ENCODE results near the gene MPO. TPM values are rescaled to one million over a fixed set of nuclear protein-coding genes. Genes with fewer than 3 reads are reported as not detected.

MPO gene, protein sequence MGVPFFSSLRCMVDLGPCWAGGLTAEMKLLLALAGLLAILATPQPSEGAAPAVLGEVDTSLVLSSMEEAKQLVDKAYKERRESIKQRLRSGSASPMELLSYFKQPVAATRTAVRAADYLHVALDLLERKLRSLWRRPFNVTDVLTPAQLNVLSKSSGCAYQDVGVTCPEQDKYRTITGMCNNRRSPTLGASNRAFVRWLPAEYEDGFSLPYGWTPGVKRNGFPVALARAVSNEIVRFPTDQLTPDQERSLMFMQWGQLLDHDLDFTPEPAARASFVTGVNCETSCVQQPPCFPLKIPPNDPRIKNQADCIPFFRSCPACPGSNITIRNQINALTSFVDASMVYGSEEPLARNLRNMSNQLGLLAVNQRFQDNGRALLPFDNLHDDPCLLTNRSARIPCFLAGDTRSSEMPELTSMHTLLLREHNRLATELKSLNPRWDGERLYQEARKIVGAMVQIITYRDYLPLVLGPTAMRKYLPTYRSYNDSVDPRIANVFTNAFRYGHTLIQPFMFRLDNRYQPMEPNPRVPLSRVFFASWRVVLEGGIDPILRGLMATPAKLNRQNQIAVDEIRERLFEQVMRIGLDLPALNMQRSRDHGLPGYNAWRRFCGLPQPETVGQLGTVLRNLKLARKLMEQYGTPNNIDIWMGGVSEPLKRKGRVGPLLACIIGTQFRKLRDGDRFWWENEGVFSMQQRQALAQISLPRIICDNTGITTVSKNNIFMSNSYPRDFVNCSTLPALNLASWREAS
- not detected in 2 replicates for total RNA-seq (2014; rRNA removed; shearing (Covaris generic); ENCODE audit: low replicate concordance)

DNA sequence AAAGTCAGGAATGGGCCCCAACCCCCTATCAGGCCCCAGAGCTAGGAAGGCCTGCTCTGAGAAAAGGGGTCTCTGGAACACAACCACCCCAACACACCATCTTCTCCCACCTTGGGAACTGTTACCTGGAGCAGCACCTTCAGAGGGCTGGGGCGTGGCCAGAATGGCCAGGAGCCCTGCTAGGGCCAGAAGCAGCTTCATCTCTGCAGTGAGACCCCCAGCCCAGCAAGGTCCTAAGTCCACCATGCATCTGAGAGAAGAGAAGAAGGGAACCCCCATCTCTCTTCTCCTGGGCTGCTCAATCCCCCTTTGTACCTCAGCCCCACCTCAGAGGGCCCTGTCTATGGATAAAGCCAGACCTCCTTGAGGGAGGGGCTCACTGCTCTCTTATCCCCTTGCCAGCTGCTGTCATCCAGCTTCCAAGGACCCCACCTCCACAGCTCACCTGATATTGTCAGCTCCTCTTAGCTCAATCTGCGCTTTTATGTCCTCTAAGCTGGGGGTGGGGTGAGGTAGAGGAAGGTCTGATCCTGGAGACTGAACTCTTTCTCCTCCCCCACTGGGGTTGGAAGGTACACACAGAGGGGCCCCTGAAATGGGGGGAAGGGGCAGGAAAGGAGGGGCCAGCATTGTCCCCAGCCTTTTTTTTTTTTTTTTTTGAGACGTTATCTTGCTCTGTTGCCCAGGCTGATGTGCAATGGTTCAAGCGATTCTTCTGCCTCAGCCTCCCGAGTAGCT lies at the start of gene MPO:
Gene MPO, minus strand, starts transcription at position 456 of the 738 bp plus-strand sequence. Its CDS starts 177 bp downstream, at position 279.
- no peaks in the 10 kb centered on the region for H3K9me3 ChIP-seq (ENCODE audit: low read length)
- H3K9ac ChIP-seq (ENCODE audit: low read length) = no peak within 1 kb of the TSS
- no peaks in the 10 kb centered on the region for H3K4me1 ChIP-seq (ENCODE audit: low read length)
- H3K36me3 ChIP-seq (ENCODE audit: insufficient read depth, low read length) = no peaks in the 10 kb centered on the region
- DNase-seq = no peak
- no peak within 1 kb of the TSS for H3K4me2 ChIP-seq (ENCODE audit: low read depth, low read length, poor library complexity, severe bottlenecking)
- H3K79me2 ChIP-seq (ENCODE audit: low read length) = no peaks in the 10 kb centered on the region
- no peak within 1 kb of the TSS for H2AFZ ChIP-seq (ENCODE audit: low read length)
- no peak within 1 kb of the TSS for H3K27ac ChIP-seq (ENCODE audit: low read length)
- no peaks in the 10 kb centered on the region for H4K20me1 ChIP-seq (ENCODE audit: insufficient read depth, low read depth, low read length)
- no peak within 1 kb of the TSS for H3K4me3 ChIP-seq (ENCODE audit: low read length)
- no peaks in the 10 kb centered on the region for H3K9me2 ChIP-seq (replicated peaks; ENCODE audit: insufficient read depth, low read length)
- H3K27me3 ChIP-seq (ENCODE audit: low read length) = no peaks in the 10 kb centered on the region

DNA sequence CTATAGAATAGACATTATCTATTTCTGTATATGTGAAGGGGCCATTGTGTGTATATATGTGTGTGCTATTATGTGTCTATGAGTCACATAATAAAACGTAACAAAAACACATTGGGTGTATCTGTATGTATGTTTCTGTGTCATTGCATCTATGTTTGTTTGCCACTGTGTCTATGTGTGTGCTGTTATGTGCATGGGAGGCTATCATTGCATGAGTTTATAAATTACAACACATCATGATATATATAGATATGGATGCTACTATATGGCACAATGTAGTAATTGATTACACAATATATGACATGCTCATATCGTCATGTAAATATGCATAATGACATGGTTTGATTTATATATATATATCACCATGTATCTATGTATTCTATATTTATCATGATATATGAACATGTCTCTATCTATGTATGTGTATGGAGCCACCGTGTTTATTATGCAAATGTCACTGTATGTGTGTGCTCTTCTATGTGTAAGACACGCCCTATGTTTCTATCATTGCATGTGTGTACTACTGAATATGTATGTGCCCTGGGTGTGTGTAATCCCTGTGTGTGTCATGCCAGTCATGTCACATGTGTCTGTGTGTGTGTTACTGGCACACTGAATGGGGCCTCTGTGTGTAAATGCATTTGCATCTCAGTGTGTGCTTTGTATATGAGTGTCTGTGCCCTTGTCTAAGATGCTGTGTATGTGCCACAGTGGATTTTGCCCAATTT lies 49.2 kb upstream of the MPO start:
- Histone ChIP-seq H3K36me3 (ENCODE audit: insufficient read depth, low read length) (peaks cover 22% of the 10 kb centered on the region), H3K27me3 (ENCODE audit: low read length) (no peaks in the 10 kb centered on the region), H3K9ac (ENCODE audit: low read length) (peak overlapping the region; percentile 94), H3K9me3 (ENCODE audit: low read length) (no peaks in the 10 kb centered on the region), H2AFZ (ENCODE audit: low read length) (no peak overlapping the region), H3K4me1 (ENCODE audit: low read length) (peaks cover 67% of the 10 kb centered on the region), H4K20me1 (ENCODE audit: insufficient read depth, low read depth, low read length) (peaks cover 17% of the 10 kb centered on the region; the same call in 1 of the 2 replicates), H3K4me3 (ENCODE audit: low read length) (peak overlapping the region; percentile 88), H3K9me2 (replicated peaks; ENCODE audit: insufficient read depth, low read length) (no peaks in the 10 kb centered on the region), H3K27ac (ENCODE audit: low read length) (peak overlapping the region; percentile 100), H3K4me2 (ENCODE audit: low read depth, low read length, poor library complexity, severe bottlenecking) (peak overlapping the region; percentile 72), H3K79me2 (ENCODE audit: low read length) (peaks cover 13% of the 10 kb centered on the region)
- DNase-seq = peak; percentile 97

DNA sequence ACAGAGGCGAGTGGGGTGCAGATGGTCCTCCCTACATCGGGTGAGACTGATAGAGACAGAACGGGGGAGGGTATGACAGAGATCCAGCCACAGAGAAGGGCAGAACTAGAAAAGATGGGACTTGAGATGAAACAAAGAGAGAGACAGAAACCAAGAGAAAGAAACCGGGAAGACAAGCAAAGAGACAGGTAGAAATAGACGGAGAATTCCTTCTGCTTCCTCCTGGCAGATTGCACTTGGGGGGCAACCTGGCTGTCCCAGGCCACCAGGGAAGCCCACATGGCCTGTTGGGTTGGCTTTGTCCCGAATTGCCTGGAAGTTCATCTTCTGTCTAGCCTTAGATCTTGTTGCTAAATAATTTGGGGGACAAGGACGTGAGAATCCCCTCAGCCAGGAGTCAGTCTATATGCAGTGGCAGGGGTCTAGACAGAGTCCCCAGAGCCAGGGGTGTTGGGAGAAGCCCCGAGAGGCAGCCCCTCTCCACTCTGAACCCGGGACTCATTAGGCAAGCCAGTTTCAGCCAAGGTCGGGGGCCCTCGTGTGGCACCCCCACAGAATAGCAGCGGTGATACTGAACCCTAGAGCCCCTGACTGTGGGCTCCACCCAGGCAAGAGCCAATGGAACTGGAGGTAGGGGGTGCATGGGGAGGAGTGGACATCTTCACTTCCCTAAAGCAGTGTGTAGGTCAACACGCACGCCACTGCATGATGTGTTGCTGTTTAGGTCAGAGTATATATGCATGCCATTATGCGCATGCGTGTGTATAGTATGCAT lies 48.5 kb upstream of the MPO start:
- Histone ChIP-seq H2AFZ (ENCODE audit: low read length) (no peak overlapping the region), H3K4me2 (ENCODE audit: low read depth, low read length, poor library complexity, severe bottlenecking) (no peak overlapping the region), H3K79me2 (ENCODE audit: low read length) (peaks cover 13% of the 10 kb centered on the region), H4K20me1 (ENCODE audit: insufficient read depth, low read depth, low read length) (peaks cover 17% of the 10 kb centered on the region; the same call in 1 of the 2 replicates), H3K9me2 (replicated peaks; ENCODE audit: insufficient read depth, low read length) (no peaks in the 10 kb centered on the region), H3K9me3 (ENCODE audit: low read length) (no peaks in the 10 kb centered on the region), H3K27me3 (ENCODE audit: low read length) (no peaks in the 10 kb centered on the region), H3K27ac (ENCODE audit: low read length) (peak overlapping the region; percentile 100), H3K9ac (ENCODE audit: low read length) (peak overlapping the region; percentile 42), H3K36me3 (ENCODE audit: insufficient read depth, low read length) (peaks cover 22% of the 10 kb centered on the region), H3K4me1 (ENCODE audit: low read length) (peaks cover 59% of the 10 kb centered on the region), H3K4me3 (ENCODE audit: low read length) (no peak overlapping the region)
- DNase-seq = peak; percentile 99

DNA sequence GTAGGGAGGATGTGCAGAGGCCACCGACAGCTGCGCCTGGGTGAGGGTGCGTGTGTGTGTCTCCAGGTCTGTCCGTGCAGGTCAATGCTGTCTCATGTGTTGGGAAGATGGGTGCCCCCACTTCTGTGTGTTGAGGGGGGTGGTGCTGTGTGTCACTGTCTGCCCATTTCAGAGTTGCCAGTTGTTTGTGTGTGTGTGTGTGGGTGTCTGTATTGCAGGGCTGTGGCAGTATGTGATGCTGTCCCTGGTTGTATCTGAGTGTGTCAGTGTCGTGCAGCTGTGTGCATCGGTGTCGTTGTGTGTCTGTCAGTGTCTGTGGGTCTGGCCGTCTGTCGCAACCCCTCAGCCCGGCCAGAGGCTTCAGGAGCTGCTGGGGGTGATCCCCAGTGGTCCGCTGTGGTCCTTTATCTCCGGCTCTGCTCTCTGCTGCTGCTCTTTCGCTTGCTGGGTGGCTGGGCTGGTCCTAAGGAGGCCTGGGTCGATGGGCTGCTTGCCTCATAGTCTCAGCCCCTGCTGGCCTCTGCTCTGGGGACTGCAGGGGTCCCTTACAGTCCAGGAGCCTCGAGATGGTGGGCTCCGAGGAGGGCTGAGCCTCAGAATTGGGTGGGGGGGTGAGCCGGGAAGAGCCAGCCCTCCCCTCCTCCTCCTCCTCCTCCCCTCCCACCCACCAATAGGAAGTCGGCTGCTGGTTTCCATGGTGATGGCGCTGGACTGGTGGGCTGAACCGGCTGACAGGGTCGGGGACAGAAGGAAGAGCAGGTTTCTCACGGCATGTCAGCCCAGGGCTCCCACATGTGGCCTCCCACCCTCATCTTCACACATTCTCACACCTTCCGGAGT lies 47.7 kb upstream of the MPO start, which contains the start of gene TSPOAP1:
Gene TSPOAP1, minus strand, starts transcription at position 601 of the 840 bp plus-strand sequence. CDS start 875 bp downstream, outside the sequence.
- no peaks in the 10 kb centered on the region for H3K27me3 ChIP-seq (ENCODE audit: low read length)
- H3K4me3 ChIP-seq (ENCODE audit: low read length) = no peak within 1 kb of the TSS
- H3K9ac ChIP-seq (ENCODE audit: low read length) = peak within 1 kb of the TSS; percentile 61
- H3K4me2 ChIP-seq (ENCODE audit: low read depth, low read length, poor library complexity, severe bottlenecking) = peak within 1 kb of the TSS; percentile 30
- peaks cover 51% of the 10 kb centered on the region for H3K4me1 ChIP-seq (ENCODE audit: low read length)
- peaks cover 13% of the 10 kb centered on the region for H3K79me2 ChIP-seq (ENCODE audit: low read length)
- peaks cover 17% of the 10 kb centered on the region; the same call in 1 of the 2 replicates for H4K20me1 ChIP-seq (ENCODE audit: insufficient read depth, low read depth, low read length)
- no peaks in the 10 kb centered on the region for H3K9me2 ChIP-seq (replicated peaks; ENCODE audit: insufficient read depth, low read length)
- no peaks in the 10 kb centered on the region for H3K9me3 ChIP-seq (ENCODE audit: low read length)
- DNase-seq = peak; percentile 98
- H3K36me3 ChIP-seq (ENCODE audit: insufficient read depth, low read length) = peaks cover 22% of the 10 kb centered on the region
- peak within 1 kb of the TSS; percentile 100 for H3K27ac ChIP-seq (ENCODE audit: low read length)
- no peak within 1 kb of the TSS for H2AFZ ChIP-seq (ENCODE audit: low read length)

DNA sequence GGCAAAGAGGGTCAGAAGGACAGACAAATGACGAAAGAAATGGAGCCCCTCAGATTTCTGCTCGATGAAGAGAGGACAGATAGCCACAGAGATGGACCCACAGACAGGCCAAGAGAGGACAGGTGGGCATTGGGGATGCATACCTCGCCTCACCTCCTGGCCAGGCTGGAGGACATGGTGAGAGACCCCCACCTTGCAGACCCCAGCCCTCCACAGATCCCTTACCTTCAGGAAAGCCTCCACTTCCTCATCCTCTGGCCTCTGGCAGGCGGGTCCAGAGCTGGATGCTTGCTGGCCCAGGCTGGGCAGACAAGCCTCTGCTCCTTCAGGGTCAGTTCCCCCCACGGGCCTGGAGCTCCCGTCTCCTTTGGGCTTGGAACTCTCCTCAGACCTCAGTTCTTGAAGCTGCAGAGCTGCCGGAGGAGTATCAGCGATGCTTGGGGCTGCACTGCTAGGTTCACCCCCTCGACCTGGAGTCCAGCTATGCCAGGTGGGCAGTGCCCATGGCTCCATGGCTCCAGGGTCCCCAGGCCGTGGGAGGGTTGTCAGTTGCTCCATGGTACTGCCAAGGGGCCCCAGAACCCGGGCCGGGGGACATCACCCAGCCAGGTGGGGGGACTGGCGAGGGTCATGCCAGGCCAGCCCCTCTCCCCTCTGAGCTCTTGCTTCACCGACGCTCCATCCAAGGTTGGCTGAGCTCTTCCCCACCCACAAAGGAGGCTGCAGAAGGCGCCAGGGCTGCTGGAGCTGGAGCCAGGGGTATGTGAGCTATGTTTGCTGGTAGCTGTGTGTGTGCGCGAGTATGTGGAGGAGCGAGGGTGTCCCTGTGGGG lies 46.8 kb upstream of the MPO start:
- Histone ChIP-seq H3K79me2 (ENCODE audit: low read length) (peaks cover 13% of the 10 kb centered on the region), H3K4me1 (ENCODE audit: low read length) (peaks cover 43% of the 10 kb centered on the region), H3K9me2 (replicated peaks; ENCODE audit: insufficient read depth, low read length) (no peaks in the 10 kb centered on the region), H3K27ac (ENCODE audit: low read length) (peak overlapping the region; percentile 100), H3K27me3 (ENCODE audit: low read length) (no peaks in the 10 kb centered on the region), H4K20me1 (ENCODE audit: insufficient read depth, low read depth, low read length) (peaks cover 17% of the 10 kb centered on the region; the same call in 1 of the 2 replicates), H3K9ac (ENCODE audit: low read length) (peak overlapping the region; percentile 61), H2AFZ (ENCODE audit: low read length) (no peak overlapping the region), H3K9me3 (ENCODE audit: low read length) (no peaks in the 10 kb centered on the region), H3K4me2 (ENCODE audit: low read depth, low read length, poor library complexity, severe bottlenecking) (peak overlapping the region; percentile 30), H3K36me3 (ENCODE audit: insufficient read depth, low read length) (peaks cover 22% of the 10 kb centered on the region), H3K4me3 (ENCODE audit: low read length) (no peak overlapping the region)
- DNase-seq = peak; percentile 94

DNA sequence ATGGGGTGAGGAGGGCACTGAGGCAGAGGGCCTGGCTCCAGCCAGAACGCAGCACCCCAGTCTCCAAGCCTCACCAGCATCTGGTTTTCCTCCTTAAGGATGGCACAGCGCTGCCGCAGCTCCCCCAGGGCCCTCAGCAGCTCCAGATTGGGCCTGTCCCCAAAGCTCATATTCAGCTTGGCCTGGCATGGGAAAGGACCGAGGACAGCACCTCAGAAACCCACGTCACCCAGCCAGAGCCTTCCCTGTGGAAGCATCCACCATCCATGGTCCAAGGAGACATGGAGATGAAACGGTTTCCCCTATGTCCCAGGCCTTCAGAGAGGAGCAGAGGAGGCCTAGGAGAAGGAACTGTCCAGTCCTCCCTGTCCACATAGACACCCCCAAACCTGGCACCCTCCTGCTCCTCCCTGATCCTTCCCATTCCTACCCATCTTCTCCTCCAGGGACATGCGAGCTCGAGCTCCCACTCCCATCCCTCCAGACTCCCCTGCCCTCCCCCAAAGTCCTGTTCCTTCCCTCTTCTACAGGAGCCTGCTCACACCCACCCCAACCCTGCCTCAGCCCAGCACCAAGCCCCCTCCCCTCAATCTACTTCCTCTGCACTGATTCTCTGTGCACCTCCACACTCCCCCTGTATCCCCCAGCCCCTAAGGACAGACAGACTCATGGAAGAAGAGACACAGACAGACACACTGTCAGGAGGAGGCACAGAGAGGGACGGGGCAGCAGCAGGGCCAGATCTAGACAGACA lies 46.1 kb upstream of the MPO start:
- H3K27me3 ChIP-seq (ENCODE audit: low read length) = no peaks in the 10 kb centered on the region
- H3K4me3 ChIP-seq (ENCODE audit: low read length) = no peak overlapping the region
- no peak overlapping the region for H3K4me2 ChIP-seq (ENCODE audit: low read depth, low read length, poor library complexity, severe bottlenecking)
- H3K9ac ChIP-seq (ENCODE audit: low read length) = no peak overlapping the region
- H3K9me3 ChIP-seq (ENCODE audit: low read length) = no peaks in the 10 kb centered on the region
- H3K27ac ChIP-seq (ENCODE audit: low read length) = peak overlapping the region; percentile 100; the same call in 1 of the 2 replicates
- H3K9me2 ChIP-seq (replicated peaks; ENCODE audit: insufficient read depth, low read length) = no peaks in the 10 kb centered on the region
- no peak overlapping the region for H2AFZ ChIP-seq (ENCODE audit: low read length)
- peaks cover 42% of the 10 kb centered on the region for H3K4me1 ChIP-seq (ENCODE audit: low read length)
- peaks cover 8% of the 10 kb centered on the region; the same call in 1 of the 2 replicates for H3K79me2 ChIP-seq (ENCODE audit: low read length)
- DNase-seq = peak; percentile 74
- peaks cover 13% of the 10 kb centered on the region; the same call in 1 of the 2 replicates for H4K20me1 ChIP-seq (ENCODE audit: insufficient read depth, low read depth, low read length)
- peaks cover 19% of the 10 kb centered on the region for H3K36me3 ChIP-seq (ENCODE audit: insufficient read depth, low read length)
